Nephron progenitor cell (in vitro differentiated cells): ENCODE data around the gene CDKN1B.
A peak's percentile ranks its signal among the peaks of the same experiment; 100 is the strongest.

ENCODE experiments used
- DNase-seq: peaks from one replicate; pipeline ENCODE4 v3.0.0; 2021
- H3K27ac Mint-ChIP-seq: 2 replicates; pipeline ENCODE4 v1.8.0; 2021; ENCODE audit warnings: mild to moderate bottlenecking, moderate library complexity, mixed read lengths
- H3K27me3 Mint-ChIP-seq: 2 replicates; pipeline ENCODE4 v1.8.0; 2021; ENCODE audit warnings: mild to moderate bottlenecking, low read depth, mixed read lengths; ENCODE audit not compliant: poor library complexity
- H3K36me3 Mint-ChIP-seq: 2 replicates; pipeline ENCODE4 v1.8.0; 2021; ENCODE audit warnings: low read depth, mixed read lengths
- H3K4me1 Mint-ChIP-seq: 2 replicates; pipeline ENCODE4 v1.8.0; 2021; ENCODE audit warnings: mixed read lengths
- H3K4me3 Mint-ChIP-seq: 2 replicates; pipeline ENCODE4 v1.8.0; 2021; ENCODE audit warnings: mild to moderate bottlenecking, moderate library complexity, mixed read lengths
- H3K9me3 Mint-ChIP-seq: 2 replicates; pipeline ENCODE4 v1.8.0; 2021; ENCODE audit warnings: mild to moderate bottlenecking, moderate library complexity, mixed read lengths
- TF ChIP-seq, protein P1 (sequence below): fragments of 200-600 bp; sonication (generic); IDR thresholded peaks from 2 replicates; pipeline ENCODE4 v1.5.0; 2021; ENCODE audit warnings: antibody characterized with exemption

The CDKN1B gene

DNA sequence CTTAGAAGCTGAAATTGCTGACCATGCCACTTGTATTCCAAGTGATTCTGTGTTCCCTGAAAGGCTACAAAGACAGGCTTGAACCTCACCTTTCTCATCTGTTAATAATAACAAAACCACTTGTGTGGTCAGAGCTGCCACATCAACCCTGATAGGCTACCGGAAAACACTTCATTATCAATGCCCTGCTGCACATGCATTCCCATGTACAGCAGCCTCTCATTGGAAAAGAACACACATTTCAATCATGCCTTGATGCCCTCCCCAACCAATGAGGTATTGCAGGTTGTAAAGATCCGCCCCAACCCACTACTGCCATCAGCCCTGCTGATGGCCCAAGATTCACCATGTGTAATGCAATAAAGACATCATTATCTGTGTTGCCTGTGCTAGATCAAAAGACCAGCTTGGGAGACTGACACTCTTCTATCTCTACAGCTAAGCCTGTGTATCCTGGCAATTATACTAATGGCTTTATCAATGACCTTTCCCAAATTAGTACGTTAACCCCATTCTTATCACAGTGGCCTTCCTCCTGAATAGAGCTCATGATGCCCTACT is 24.0 kb upstream of the CDKN1B start:
- no peak overlapping the region for H3K4me3 Mint-ChIP-seq
- TF ChIP-seq, protein P1, sequence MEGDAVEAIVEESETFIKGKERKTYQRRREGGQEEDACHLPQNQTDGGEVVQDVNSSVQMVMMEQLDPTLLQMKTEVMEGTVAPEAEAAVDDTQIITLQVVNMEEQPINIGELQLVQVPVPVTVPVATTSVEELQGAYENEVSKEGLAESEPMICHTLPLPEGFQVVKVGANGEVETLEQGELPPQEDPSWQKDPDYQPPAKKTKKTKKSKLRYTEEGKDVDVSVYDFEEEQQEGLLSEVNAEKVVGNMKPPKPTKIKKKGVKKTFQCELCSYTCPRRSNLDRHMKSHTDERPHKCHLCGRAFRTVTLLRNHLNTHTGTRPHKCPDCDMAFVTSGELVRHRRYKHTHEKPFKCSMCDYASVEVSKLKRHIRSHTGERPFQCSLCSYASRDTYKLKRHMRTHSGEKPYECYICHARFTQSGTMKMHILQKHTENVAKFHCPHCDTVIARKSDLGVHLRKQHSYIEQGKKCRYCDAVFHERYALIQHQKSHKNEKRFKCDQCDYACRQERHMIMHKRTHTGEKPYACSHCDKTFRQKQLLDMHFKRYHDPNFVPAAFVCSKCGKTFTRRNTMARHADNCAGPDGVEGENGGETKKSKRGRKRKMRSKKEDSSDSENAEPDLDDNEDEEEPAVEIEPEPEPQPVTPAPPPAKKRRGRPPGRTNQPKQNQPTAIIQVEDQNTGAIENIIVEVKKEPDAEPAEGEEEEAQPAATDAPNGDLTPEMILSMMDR, result no peak
- peaks cover 24% of the 10 kb centered on the region for H3K27me3 Mint-ChIP-seq
- DNase-seq, result no peak
- no peak overlapping the region for H3K27ac Mint-ChIP-seq
- H3K4me1 Mint-ChIP-seq, result peaks cover 17% of the 10 kb centered on the region
- no peaks in the 10 kb centered on the region for H3K9me3 Mint-ChIP-seq
- H3K36me3 Mint-ChIP-seq, result no peaks in the 10 kb centered on the region

DNA sequence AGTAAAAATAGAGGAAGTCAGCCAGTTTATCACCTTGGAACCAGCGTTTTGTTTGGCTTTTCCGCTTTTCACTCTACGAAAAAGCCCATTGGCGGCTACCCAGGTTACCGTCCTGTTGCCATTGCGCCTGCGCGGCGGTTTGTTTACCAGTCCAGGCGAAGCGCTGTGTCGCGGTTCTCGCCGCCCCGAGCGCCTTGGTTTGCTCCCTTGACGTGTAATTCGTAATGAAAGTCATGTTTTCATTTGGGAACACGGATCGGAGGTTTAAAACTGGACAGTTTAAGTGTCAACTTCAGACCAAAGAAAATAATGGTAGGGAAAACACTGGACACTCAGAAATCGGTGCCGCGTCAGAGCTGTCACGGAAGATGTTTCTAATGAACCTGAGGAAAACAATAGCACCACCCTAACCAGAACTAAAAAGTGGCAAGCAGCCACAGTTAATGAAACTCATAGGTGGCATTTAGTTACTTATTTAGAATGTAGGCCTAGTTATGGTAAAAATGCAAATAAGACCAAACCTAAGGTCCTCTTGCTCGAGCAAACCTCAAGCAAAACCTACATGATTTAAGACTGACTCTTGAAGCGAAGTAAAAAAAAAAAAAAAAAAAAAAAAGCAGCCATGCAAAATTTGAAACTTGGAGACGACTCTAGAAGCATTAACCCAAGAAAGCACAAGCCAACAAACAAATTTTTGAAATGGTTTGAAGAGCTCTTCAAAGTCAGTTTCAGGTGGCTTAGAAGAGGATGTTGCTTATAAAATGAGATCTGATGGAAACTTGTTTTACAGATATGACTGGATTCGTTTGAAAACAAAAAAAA is 20.4 kb upstream of the CDKN1B start:
- H3K9me3 Mint-ChIP-seq, result no peaks in the 10 kb centered on the region
- DNase-seq, result peak; percentile 87

DNA sequence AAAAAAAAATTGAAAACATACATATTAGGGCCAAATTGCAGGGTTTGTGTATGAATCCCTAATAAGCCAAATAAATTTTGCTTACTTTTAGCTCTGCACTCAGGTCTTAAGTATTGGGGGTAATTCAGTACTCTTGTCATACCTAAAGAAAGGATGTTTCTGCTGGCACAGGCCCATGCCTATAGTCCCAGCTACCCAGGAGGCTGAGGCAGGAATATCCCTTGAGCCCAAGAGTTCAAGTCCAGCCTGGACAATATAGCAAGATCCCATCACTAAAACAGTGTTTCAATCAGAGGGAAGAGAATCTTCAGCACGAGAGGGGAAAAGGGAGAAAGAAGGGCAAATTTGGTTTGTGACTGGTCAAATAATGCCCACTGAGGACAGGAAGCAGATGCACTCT is 17.8 kb upstream of the CDKN1B start:
- H3K27me3 Mint-ChIP-seq, result peaks cover 39% of the 10 kb centered on the region
- no peak overlapping the region for H3K4me3 Mint-ChIP-seq
- H3K9me3 Mint-ChIP-seq, result no peaks in the 10 kb centered on the region
- TF ChIP-seq, protein P1, result no peak
- DNase-seq, result no peak
- no peaks in the 10 kb centered on the region for H3K36me3 Mint-ChIP-seq
- no peak overlapping the region for H3K27ac Mint-ChIP-seq
- H3K4me1 Mint-ChIP-seq, result peaks cover 26% of the 10 kb centered on the region

More for the DNA sequence above, 20.4 kb upstream of the CDKN1B start:
- H3K27ac Mint-ChIP-seq, result peak overlapping the region; percentile 31
- peak overlapping the region; percentile 97 for H3K4me3 Mint-ChIP-seq
- peaks cover 43% of the 10 kb centered on the region for H3K27me3 Mint-ChIP-seq
- TF ChIP-seq, protein P1, result no peak
- H3K36me3 Mint-ChIP-seq, result no peaks in the 10 kb centered on the region
- peaks cover 17% of the 10 kb centered on the region for H3K4me1 Mint-ChIP-seq

DNA sequence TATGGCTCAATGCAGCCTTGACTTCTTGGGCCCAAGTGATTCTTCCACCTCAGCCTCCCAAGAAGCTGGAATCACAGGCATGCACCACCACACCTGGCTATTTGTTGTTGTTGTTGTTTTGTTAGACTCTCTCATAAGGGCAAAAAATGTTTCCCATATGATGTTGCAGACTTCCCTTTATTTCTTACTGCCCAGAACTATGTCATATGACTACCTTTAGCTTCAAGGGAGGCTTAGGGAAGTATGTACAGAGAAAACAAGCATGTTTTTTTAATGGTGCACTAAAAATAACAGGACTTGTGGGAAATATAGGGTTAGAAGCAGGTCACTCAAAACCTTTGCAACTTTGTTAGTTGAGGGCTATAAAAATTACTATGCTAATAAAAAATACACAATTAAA is 16.9 kb upstream of the CDKN1B start:
- no peak overlapping the region for H3K4me3 Mint-ChIP-seq
- peaks cover 39% of the 10 kb centered on the region for H3K27me3 Mint-ChIP-seq
- H3K36me3 Mint-ChIP-seq, result no peaks in the 10 kb centered on the region
- TF ChIP-seq, protein P1, result no peak
- no peak overlapping the region for H3K27ac Mint-ChIP-seq
- H3K4me1 Mint-ChIP-seq, result peaks cover 33% of the 10 kb centered on the region
- H3K9me3 Mint-ChIP-seq, result no peaks in the 10 kb centered on the region
- no peak for DNase-seq

DNA sequence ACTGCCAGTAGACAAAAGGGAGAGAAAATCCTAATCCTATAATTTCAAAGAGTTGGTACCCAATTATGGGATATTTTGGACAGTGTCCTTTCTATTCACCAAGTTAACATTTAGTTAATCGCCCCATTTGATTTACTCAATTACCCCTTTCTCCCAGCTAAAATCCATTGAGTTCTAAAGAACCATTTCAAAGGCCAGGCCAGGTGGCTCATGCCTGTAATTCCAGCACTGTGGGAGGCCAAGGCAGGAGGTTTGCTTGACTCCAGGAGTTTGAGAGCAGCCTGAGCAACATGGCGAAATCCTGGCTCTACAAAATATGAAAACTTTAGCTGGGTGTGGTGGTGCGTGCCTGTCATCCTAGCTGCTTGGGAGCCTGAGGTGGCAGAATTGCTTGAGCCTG is 15.7 kb upstream of the CDKN1B start:
- TF ChIP-seq, protein P1, result no peak
- Mint-ChIP-seq H3K27ac (no peak overlapping the region), H3K4me3 (no peak overlapping the region)

More for the DNA sequence above, 15.7 kb upstream of the CDKN1B start:
- H3K4me1 Mint-ChIP-seq, result peaks cover 25% of the 10 kb centered on the region
- no peaks in the 10 kb centered on the region for H3K36me3 Mint-ChIP-seq
- DNase-seq, result no peak
- H3K9me3 Mint-ChIP-seq, result no peaks in the 10 kb centered on the region
- peaks cover 36% of the 10 kb centered on the region for H3K27me3 Mint-ChIP-seq
